Smooth muscle cell (in vitro differentiated cells): Measurements from ENCODE around the gene CCDC134. TPM values are rescaled to one million over a fixed set of nuclear protein-coding genes. Genes with fewer than 3 reads are reported as not detected.
A peak's percentile ranks its signal among the peaks of the same experiment; 100 is the strongest.
"Not testable (repeated sequence)": the region's sequence is repeated elsewhere in the genome, so short reads cannot be mapped to it uniquely, and the experiment has no call there.

Source experiments
- DNase-seq: peaks from one replicate; lab custom pipeline; 2025; ENCODE audit not compliant: unreplicated experiment; lab: John Stamatoyannopoulos, UW
- H2AFZ ChIP-seq: fragments of 200-600 bp; sonication (generic); 2 replicates; pipeline ENCODE4 v1.6.0; 2016; ENCODE audit warnings: antibody characterized with exemption, low read depth, mild to moderate bottlenecking
- H3F3A ChIP-seq: fragments of 200-600 bp; sonication (generic); 2 replicates; pipeline ENCODE4 v1.6.0; 2017; ENCODE audit warnings: antibody characterized with exemption, low read depth
- H3K27ac ChIP-seq: fragments of 200-600 bp; sonication (generic); 2 replicates; pipeline ENCODE4 v1.5.1; 2016; ENCODE audit warnings: low read depth, mild to moderate bottlenecking
- H3K27me3 ChIP-seq: fragments of 200-600 bp; sonication (generic); 2 replicates; pipeline ENCODE4 v1.6.1; 2016; ENCODE audit warnings: low read depth, mild to moderate bottlenecking
- H3K36me3 ChIP-seq: fragments of 200-600 bp; sonication (generic); 2 replicates; pipeline ENCODE4 v1.5.1; 2016; ENCODE audit warnings: low read depth
- H3K4me1 ChIP-seq: fragments of 200-600 bp; sonication (generic); 2 replicates; pipeline ENCODE4 v1.5.1; 2016; ENCODE audit warnings: low read depth
- H3K4me2 ChIP-seq: fragments of 200-600 bp; sonication (generic); 2 replicates; pipeline ENCODE4 v1.6.0; 2016; ENCODE audit warnings: mild to moderate bottlenecking
- H3K4me3 ChIP-seq: fragments of 200-600 bp; sonication (generic); 2 replicates; pipeline ENCODE4 v1.5.1; 2016; ENCODE audit warnings: mild to moderate bottlenecking
- H3K79me2 ChIP-seq: fragments of 200-600 bp; sonication (generic); 2 replicates; pipeline ENCODE4 v1.6.0; 2016; ENCODE audit warnings: low read depth, mild to moderate bottlenecking
- H3K9ac ChIP-seq: fragments of 200-600 bp; sonication (generic); 2 replicates; pipeline ENCODE4 v1.6.0; 2016; ENCODE audit warnings: low read depth
- H3K9me3 ChIP-seq: fragments of 200-600 bp; sonication (generic); replicated peaks from 2 replicates; pipeline ENCODE4 v1.5.1; 2016; ENCODE audit warnings: low read depth
- H4K20me1 ChIP-seq: fragments of 200-600 bp; sonication (generic); 2 replicates; pipeline ENCODE4 v1.6.0; 2016; ENCODE audit warnings: low read depth
- CTCF ChIP-seq: fragments of 200-600 bp; sonication (generic); IDR thresholded peaks from 2 replicates; pipeline ENCODE4 v1.5.1; 2017; ENCODE audit warnings: borderline replicate concordance, mild to moderate bottlenecking, antibody characterized with exemption; ENCODE audit not compliant: insufficient read depth, poor library complexity, severe bottlenecking
- WGBS: methylation state at CpG from one replicate; pipeline ENCODE4 v1.1.7; 2016; ENCODE audit warnings: low lambda C conversion rate; 5-methylcytosine and 5-hydroxymethylcytosine counted together
- polyA plus RNA-seq: library from polyadenylated mRNA; unstranded; fragments of >200 nt; fragmentation: Nextera tagmentation; extraction: Ambion mirVana; gene quantifications from 2 replicates; pipeline ENCODE4 v1.2.1, GENCODE V29; 2016
- total RNA-seq: library from RNA; depleted of rRNA; stranded (reverse); fragments of >200 nt; gene quantifications from 2 replicates; pipeline ENCODE4 v1.2.3, GENCODE V29; 2014

Gene CCDC134
- total and polyA plus RNA-seq, 2 experiments from 2014 or later: 7.4 to 8.8 TPM

GRCh38 chr22:41833369-41834004, 33.0 kb downstream of the CCDC134 start:
- Histone ChIP-seq H3K27ac (peak overlapping the region; percentile 95), H3K27me3 (no peaks in the 10 kb centered on the region), H3K9ac (peak overlapping the region; percentile 93), H3K4me3 (peak overlapping the region; percentile 95), H3K4me1 (peaks cover 15% of the 10 kb centered on the region), H3K36me3 (no peaks in the 10 kb centered on the region), H3K9me3 (no peaks in the 10 kb centered on the region), H3K79me2 (peaks cover 54% of the 10 kb centered on the region), H2AFZ (no peak overlapping the region), H3F3A (no peaks in the 10 kb centered on the region), H4K20me1 (peaks cover 47% of the 10 kb centered on the region), H3K4me2 (peak overlapping the region; percentile 97)
- DNase-seq: no peak
- WGBS: 2% methylated on average over 62 of the region's 86 CpGs
- no peak for TF ChIP-seq CTCF

- WGBS: 9% methylated on average over 14 of the region's 14 CpGs
- Histone ChIP-seq H3K9me3 (no peaks in the 10 kb centered on the region), H3K9ac (peak overlapping the region; percentile 93), H3K4me3 (peak overlapping the region; percentile 95), H4K20me1 (peaks cover 55% of the 10 kb centered on the region), H2AFZ (no peak overlapping the region), H3K4me1 (peaks cover 15% of the 10 kb centered on the region), H3F3A (peaks cover 4% of the 10 kb centered on the region), H3K36me3 (no peaks in the 10 kb centered on the region), H3K79me2 (peaks cover 62% of the 10 kb centered on the region), H3K4me2 (peak overlapping the region; percentile 97), H3K27ac (peak overlapping the region; percentile 95), H3K27me3 (no peaks in the 10 kb centered on the region)
- DNase-seq: no peak
- TF ChIP-seq CTCF: no peak
Measured at GRCh38 chr22:41834005-41834944, 33.8 kb downstream of the CCDC134 start.

- not testable (repeated sequence) for H3K4me2 ChIP-seq, DNase-seq, H3K27me3 ChIP-seq, H3F3A ChIP-seq, H3K36me3 ChIP-seq, H2AFZ ChIP-seq, H3K9ac ChIP-seq, H3K9me3 ChIP-seq, H3K27ac ChIP-seq, H3K4me3 ChIP-seq
- WGBS: 96% methylated on average over 8 of the region's 8 CpGs
- Histone ChIP-seq H4K20me1 (peaks cover 67% of the 10 kb centered on the region), H3K79me2 (peaks cover 74% of the 10 kb centered on the region), H3K4me1 (peaks cover 15% of the 10 kb centered on the region)
Measured at GRCh38 chr22:41835462-41835861, 35.0 kb downstream of the CCDC134 start.

- Histone ChIP-seq H3F3A (peaks cover 10% of the 10 kb centered on the region), H3K27ac (no peak overlapping the region), H3K9me3 (no peaks in the 10 kb centered on the region), H3K4me3 (no peak overlapping the region), H3K27me3 (no peaks in the 10 kb centered on the region), H3K4me1 (peaks cover 15% of the 10 kb centered on the region), H3K79me2 (peaks cover 85% of the 10 kb centered on the region), H4K20me1 (peaks cover 77% of the 10 kb centered on the region), H3K36me3 (no peaks in the 10 kb centered on the region), H3K9ac (no peak overlapping the region), H3K4me2 (no peak overlapping the region), H2AFZ (no peak overlapping the region)
- no peak for TF ChIP-seq CTCF
- 76% methylated on average over 2 of the region's 2 CpGs for WGBS
- no peak for DNase-seq
Measured at GRCh38 chr22:41836551-41836950, 36.1 kb downstream of the CCDC134 start.
